OCI-LY3 (cell line): Measurements from ENCODE around the gene PSAPL1.

Experiments
- EZH2phosphoT487 ChIP-seq: fragments of 200-600 bp; shearing (Covaris generic); IDR thresholded peaks from 2 replicates; pipeline ENCODE4 v1.6.1; 2018; ENCODE audit warnings: antibody characterized with exemption, mixed run types, low read depth
- TF ChIP-seq, protein P1 (sequence below): fragments of 200-600, 300-600 bp; sonication (generic); IDR thresholded peaks from 2 replicates; pipeline ENCODE4 v1.5.1; 2014; ENCODE audit warnings: antibody characterized with exemption, low read length, low read depth

DNA sequence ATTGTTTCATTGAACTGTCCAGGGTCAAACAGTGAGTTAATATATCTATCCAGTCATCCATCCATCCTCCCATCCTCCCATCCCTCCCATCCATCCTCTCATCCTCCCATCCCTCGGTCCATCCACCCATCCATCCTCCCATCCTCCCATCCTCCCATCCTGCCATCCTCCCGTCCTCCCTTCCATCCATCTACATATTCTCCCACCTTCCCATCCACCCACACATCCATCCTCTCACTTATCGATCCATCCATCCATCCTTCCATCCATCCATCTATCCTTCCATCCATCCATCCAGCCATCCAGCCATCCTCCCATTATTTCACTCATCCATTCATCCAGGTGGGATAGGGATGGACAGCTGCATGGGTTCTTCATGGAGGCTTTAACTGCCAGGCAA is 35.4 kb upstream of the PSAPL1 start:
- TF ChIP-seq, protein P1, sequence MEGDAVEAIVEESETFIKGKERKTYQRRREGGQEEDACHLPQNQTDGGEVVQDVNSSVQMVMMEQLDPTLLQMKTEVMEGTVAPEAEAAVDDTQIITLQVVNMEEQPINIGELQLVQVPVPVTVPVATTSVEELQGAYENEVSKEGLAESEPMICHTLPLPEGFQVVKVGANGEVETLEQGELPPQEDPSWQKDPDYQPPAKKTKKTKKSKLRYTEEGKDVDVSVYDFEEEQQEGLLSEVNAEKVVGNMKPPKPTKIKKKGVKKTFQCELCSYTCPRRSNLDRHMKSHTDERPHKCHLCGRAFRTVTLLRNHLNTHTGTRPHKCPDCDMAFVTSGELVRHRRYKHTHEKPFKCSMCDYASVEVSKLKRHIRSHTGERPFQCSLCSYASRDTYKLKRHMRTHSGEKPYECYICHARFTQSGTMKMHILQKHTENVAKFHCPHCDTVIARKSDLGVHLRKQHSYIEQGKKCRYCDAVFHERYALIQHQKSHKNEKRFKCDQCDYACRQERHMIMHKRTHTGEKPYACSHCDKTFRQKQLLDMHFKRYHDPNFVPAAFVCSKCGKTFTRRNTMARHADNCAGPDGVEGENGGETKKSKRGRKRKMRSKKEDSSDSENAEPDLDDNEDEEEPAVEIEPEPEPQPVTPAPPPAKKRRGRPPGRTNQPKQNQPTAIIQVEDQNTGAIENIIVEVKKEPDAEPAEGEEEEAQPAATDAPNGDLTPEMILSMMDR, result no peak
- no peak for TF ChIP-seq EZH2phosphoT487
